K562 treated with DMSO at 1 percent for 24 hours (cell line): Measurements from ENCODE around the gene PRAMEF13. TPM values are rescaled to one million over a fixed set of nuclear protein-coding genes. Genes with fewer than 3 reads are reported as not detected.

ENCODE experiments used
- total RNA-seq: library from RNA; unstranded; fragments of 300-600 nt; gene quantifications from 2 replicates; pipeline ENCODE4 v1.2.3, GENCODE V29; 2022; ENCODE audit warnings: low read depth; ENCODE audit not compliant: insufficient read depth

The PRAMEF13 gene
- total RNA-seq, result not detected in 2 replicates

GRCh38 chr1:13201309-13201708, at the start of gene PRAMEF13:
PRAMEF13 (minus strand) TSS chr1:13201409; CDS start chr1:13199589, 1,820 bp downstream.

GRCh38 chr1:13225675-13226204, 24.5 kb upstream of the PRAMEF13 start, which contains the start of gene PRAMEF18:
PRAMEF18 (minus strand) TSS chr1:13226154; CDS start chr1:13226106, 48 bp downstream.

GRCh38 chr1:13171548-13171947, 29.7 kb downstream of the PRAMEF13 start, which contains the start of gene PRAMEF9:
PRAMEF9 (plus strand) TSS chr1:13171848; CDS start chr1:13175281, 3,433 bp downstream.

GRCh38 chr1:13165531-13165930, 35.7 kb downstream of the PRAMEF13 start, which contains the start of gene HNRNPCL4:
HNRNPCL4 (minus strand) TSS chr1:13165631; CDS start chr1:13165467, 164 bp downstream.

GRCh38 chr1:13155909-13156308, 45.3 kb downstream of the PRAMEF13 start, which contains the start of gene PRAMEF26:
PRAMEF26 (minus strand) TSS chr1:13156009; CDS start chr1:13153095, 2,914 bp downstream.

Other genes with a start within 250 kb of the PRAMEF13 start
- not detected in 2 replicates for gene PRAMEF27, start 144.8 kb downstream of the PRAMEF13 start, total RNA-seq
- gene HNRNPCL3, start 140.6 kb downstream of the PRAMEF13 start, total RNA-seq, result not detected in 2 replicates
- not detected in 2 replicates for gene PRAMEF25, start 130.6 kb downstream of the PRAMEF13 start, total RNA-seq
- gene HNRNPCL2, start 84.6 kb downstream of the PRAMEF13 start, total RNA-seq, result not detected in 2 replicates
- gene PRAMEF26, start 45.4 kb downstream of the PRAMEF13 start, total RNA-seq, result not detected in 2 replicates
- gene HNRNPCL4, start 35.8 kb downstream of the PRAMEF13 start, total RNA-seq, result not detected in 2 replicates
- not detected in 2 replicates for gene PRAMEF9, start 29.6 kb downstream of the PRAMEF13 start, total RNA-seq
- not detected in 2 replicates for gene PRAMEF18, start 24.7 kb upstream of the PRAMEF13 start, total RNA-seq
- gene PRAMEF5, start 52.8 kb upstream of the PRAMEF13 start, total RNA-seq, result not detected in 2 replicates
- gene PRAMEF8, start 83.7 kb upstream of the PRAMEF13 start, total RNA-seq, result 0.21 TPM in 1 of 2 replicates, not detected in the other
- not detected in 2 replicates for gene PRAMEF33, start 102.1 kb upstream of the PRAMEF13 start, total RNA-seq
- gene PRAMEF15, start 114.2 kb upstream of the PRAMEF13 start, total RNA-seq, result not detected in 2 replicates
- gene PRAMEF14, start 145.7 kb upstream of the PRAMEF13 start, total RNA-seq, result not detected in 2 replicates
- gene PRAMEF19, start 170.5 kb upstream of the PRAMEF13 start, total RNA-seq, result not detected in 2 replicates
- gene PRAMEF17, start 188.2 kb upstream of the PRAMEF13 start, total RNA-seq, result not detected in 2 replicates
- gene PRAMEF20, start 209.0 kb upstream of the PRAMEF13 start, total RNA-seq, result not detected in 2 replicates